Chondrocyte (in vitro differentiated cells): ENCODE data around the gene ADSS2. TPM values are rescaled to one million over a fixed set of nuclear protein-coding genes. Genes with fewer than 3 reads are reported as not detected.

Source experiments
- DNase-seq: peaks from one replicate; pipeline ENCODE4 v3.0.0; 2021; ENCODE audit warnings: mixed read lengths, low spot score
- H3K27ac Mint-ChIP-seq: one replicate; pipeline ENCODE4 v1.8.0; 2021; ENCODE audit warnings: mild to moderate bottlenecking, moderate library complexity, mixed read lengths; ENCODE audit not compliant: unreplicated experiment
- H3K27me3 Mint-ChIP-seq: 2 replicates; pipeline ENCODE4 v1.8.0; 2021; ENCODE audit warnings: low read depth, mixed read lengths
- H3K36me3 Mint-ChIP-seq: 2 replicates; pipeline ENCODE4 v1.8.0; 2021; ENCODE audit warnings: low read depth, mixed read lengths
- H3K4me1 Mint-ChIP-seq: 2 replicates; pipeline ENCODE4 v1.8.0; 2021; ENCODE audit warnings: low read depth, mild to moderate bottlenecking, mixed read lengths
- H3K4me3 Mint-ChIP-seq: one replicate; pipeline ENCODE4 v1.8.0; 2021; ENCODE audit warnings: mild to moderate bottlenecking, moderate library complexity, mixed read lengths; ENCODE audit not compliant: unreplicated experiment
- H3K9me3 Mint-ChIP-seq: 2 replicates; pipeline ENCODE4 v1.8.0; 2021; ENCODE audit warnings: low read depth, mixed read lengths
- CTCF ChIP-seq: fragments of 200-600 bp; sonication (generic); IDR thresholded peaks from 2 replicates; pipeline ENCODE4 v1.5.0; 2021; ENCODE audit warnings: antibody characterized with exemption, mild to moderate bottlenecking, moderate library complexity
- total RNA-seq: library from RNA; stranded (reverse); gene quantifications from 3 replicates; pipeline ENCODE4 v1.2.1, GENCODE V29; 2021

ADSS2 gene
- total RNA-seq, 1 donor from 2014 or later, result 43.8 TPM

- TF ChIP-seq CTCF, result no peak
- peaks cover 23% of the 10 kb centered on the region for H3K4me1 Mint-ChIP-seq
- no peak for DNase-seq
- peak overlapping the region; percentile 1 for H3K4me3 Mint-ChIP-seq
- peak overlapping the region; percentile 64 for H3K27ac Mint-ChIP-seq
- H3K27me3 Mint-ChIP-seq, result no peaks in the 10 kb centered on the region
- H3K36me3 Mint-ChIP-seq, result peaks cover 37% of the 10 kb centered on the region
- peaks cover 16% of the 10 kb centered on the region for H3K9me3 Mint-ChIP-seq
Measured at GRCh38 chr1:244406337-244406736, 45.4 kb downstream of the ADSS2 start.

GRCh38 chr1:244405856-244406255 lies 45.9 kb downstream of the ADSS2 start:
- no peak overlapping the region for H3K27ac Mint-ChIP-seq
- H3K4me1 Mint-ChIP-seq, result peaks cover 23% of the 10 kb centered on the region
- H3K27me3 Mint-ChIP-seq, result no peaks in the 10 kb centered on the region
- no peak for TF ChIP-seq CTCF
- H3K9me3 Mint-ChIP-seq, result peaks cover 21% of the 10 kb centered on the region
- no peak overlapping the region for H3K4me3 Mint-ChIP-seq
- H3K36me3 Mint-ChIP-seq, result peaks cover 37% of the 10 kb centered on the region
- no peak for DNase-seq

DNA sequence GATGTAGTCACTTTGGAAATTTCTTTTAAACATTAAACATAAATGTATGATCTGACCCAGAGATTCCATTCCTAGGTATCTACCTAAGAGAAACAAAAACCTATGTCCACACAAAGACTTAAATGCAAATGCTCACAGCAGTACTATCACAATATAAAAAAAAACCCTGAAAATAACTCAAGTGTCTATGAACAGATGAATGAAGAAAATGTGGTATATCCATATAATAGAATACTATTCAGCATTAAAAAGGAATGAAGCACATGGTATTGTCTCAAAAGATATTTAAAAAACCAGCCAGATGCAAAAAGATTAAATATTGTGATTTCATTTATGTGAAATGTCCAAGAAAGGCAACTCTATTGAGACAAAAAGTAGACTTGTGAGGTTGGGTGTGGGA lies 48.3 kb downstream of the ADSS2 start:
- H3K27me3 Mint-ChIP-seq, result no peaks in the 10 kb centered on the region
- no peak for DNase-seq
- TF ChIP-seq CTCF, result no peak
- no peak overlapping the region for H3K27ac Mint-ChIP-seq
- no peak overlapping the region for H3K4me3 Mint-ChIP-seq
- H3K4me1 Mint-ChIP-seq, result peaks cover 18% of the 10 kb centered on the region
- peaks cover 23% of the 10 kb centered on the region for H3K9me3 Mint-ChIP-seq
- peaks cover 37% of the 10 kb centered on the region for H3K36me3 Mint-ChIP-seq

DNA sequence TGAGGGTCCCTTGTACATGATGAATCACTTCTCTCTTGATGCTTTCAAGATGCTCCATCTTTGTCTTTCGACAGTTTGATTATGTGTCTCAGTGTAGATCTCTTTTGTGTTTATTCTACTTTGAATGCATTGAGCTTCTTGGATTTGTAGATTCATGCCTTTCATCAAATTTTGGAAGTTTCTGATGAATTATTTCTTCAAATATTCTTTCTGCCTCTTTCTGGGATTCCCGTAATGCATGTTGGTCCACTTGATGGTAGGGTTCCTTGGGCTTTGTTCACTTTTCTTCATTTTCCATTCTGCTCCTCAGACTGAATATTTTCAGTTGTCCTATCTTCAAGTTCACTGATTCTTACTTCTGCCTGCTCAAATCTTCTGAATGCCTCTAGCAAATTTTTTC lies 50.7 kb downstream of the ADSS2 start:
- H3K36me3 Mint-ChIP-seq, result peaks cover 33% of the 10 kb centered on the region

GRCh38 chr1:244397131-244397530 lies 54.6 kb downstream of the ADSS2 start:
- Mint-ChIP-seq H3K36me3 (peaks cover 16% of the 10 kb centered on the region), H3K4me3 (no peak overlapping the region), H3K9me3 (peaks cover 11% of the 10 kb centered on the region), H3K27ac (no peak overlapping the region), H3K4me1 (no peaks in the 10 kb centered on the region), H3K27me3 (no peaks in the 10 kb centered on the region)
- TF ChIP-seq CTCF, result no peak
- DNase-seq, result no peak

More for the DNA sequence above, 50.7 kb downstream of the ADSS2 start:
- no peak for TF ChIP-seq CTCF
- no peak for DNase-seq
- H3K27ac Mint-ChIP-seq, result no peak overlapping the region
- H3K4me1 Mint-ChIP-seq, result peaks cover 7% of the 10 kb centered on the region
- no peaks in the 10 kb centered on the region for H3K27me3 Mint-ChIP-seq
- no peak overlapping the region for H3K4me3 Mint-ChIP-seq
- peaks cover 23% of the 10 kb centered on the region for H3K9me3 Mint-ChIP-seq
